Measurements from ENCODE around the gene ATP5PO.
"Not testable (repeated sequence)": the region's sequence is repeated elsewhere in the genome, so short reads cannot be mapped to it uniquely, and the experiment has no call there.

ATP5PO gene

DNA sequence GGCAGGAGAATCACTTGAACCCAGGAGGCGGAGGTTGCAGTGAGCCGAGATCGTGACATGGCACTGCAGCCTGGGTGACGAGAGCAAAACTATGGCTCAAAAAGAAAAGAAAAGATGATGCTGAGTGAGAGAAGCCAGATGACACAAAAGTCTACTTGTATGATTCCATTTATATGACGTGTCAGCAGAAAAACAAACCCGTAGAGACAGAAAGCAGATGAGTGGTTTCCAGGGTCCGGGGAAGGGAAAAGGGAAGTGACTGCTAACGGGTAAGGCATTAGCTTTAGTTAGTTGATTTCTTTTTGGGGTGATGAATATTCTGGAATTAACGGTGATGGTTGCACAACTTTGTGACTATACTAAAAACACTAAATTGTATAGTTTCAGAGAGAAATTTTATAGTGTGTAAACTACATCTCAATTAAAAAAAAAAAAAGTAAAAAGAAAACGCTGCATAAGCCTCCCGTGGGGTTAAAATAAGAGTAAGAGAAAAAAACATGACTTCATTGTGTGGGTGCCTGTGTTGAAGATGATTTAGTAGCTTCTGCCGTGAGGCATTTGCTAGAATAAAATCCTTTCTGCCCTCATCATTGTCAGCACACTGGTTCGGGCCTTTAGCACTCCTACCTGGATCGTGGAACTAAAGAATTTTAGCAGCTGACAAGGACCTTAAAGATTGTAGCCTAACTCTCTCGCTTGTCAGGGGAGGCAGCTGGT, 24.7 kb upstream of the ATP5PO start:
- no peak for DNase-seq

DNA sequence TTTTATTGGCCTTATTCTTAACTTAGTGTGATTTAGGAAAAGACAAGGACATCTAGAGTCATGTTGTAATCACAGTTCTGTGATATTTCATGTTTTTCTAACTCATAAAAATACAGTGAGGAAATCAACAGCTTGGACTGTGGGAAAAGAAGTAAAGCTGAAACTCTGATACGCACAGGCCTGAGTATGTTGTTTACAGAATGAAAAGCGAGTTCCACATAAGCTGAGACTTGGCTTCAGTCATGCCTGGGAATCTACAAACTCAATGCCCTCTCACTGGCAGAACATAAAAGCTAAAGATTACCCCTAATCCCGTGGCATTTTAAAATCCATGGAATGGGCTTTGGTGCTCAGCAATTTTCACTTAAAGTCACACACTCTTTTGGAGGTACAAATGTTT, 23.6 kb upstream of the ATP5PO start:
- DNase-seq = no peak

DNA sequence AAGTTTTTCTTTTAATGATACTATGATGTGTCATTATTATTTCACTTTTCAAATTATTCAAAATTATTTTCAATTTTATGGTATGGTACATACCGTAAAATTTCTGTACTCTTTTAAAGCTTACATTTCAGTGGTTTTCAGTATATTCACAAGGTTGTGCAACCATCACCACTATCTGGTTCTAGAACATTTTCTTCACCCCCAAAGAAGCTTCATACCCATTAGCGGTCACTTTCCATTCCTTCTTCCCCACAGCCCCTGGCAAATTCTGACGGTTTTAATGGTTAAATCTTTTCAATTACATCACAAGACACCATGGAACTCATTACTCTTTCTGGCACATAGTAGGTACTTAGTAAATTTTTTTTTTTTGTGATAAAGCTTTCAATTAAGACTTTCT, 22.8 kb upstream of the ATP5PO start:
- no peak for DNase-seq

DNA sequence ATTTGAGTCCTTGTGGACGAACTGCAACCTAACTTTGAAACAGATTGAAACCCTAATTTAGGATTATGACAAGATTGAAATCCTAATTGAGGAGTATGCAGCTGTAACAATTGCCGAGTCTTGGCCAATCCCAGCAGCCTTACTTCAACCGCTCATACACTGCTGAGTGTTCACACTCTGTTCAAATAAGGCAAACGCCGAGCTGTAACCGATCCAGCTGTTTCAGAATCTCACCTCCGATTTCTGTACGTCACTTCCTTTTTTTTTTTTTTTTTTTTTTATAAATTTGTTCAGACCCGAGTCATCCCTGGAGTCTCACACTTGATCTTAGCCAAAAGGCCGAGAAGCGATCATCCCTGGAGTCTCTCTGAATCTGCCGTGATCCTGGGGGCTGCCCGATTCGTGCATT, 22.3 kb upstream of the ATP5PO start:
- DNase-seq = no peak

DNA sequence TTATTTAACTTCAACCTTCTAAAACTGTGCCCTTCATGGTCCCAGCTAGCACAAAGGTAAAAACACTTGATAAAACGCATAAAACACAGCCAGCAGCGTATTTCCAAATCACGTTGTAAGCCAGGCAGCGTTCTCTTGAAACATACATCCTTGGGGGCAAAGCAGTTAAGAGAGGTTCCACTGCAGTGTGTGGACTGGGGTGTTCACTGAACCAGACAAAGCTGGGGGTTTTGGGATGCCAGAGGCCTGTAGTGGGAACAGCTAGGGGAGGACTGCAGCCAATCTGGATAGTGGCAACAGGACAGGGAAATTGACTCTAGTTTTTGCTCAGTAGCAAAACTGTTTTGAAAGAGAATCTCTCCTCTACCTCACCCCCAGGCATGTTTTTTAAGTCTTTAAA, 21.5 kb upstream of the ATP5PO start:
- no peak for DNase-seq

DNA sequence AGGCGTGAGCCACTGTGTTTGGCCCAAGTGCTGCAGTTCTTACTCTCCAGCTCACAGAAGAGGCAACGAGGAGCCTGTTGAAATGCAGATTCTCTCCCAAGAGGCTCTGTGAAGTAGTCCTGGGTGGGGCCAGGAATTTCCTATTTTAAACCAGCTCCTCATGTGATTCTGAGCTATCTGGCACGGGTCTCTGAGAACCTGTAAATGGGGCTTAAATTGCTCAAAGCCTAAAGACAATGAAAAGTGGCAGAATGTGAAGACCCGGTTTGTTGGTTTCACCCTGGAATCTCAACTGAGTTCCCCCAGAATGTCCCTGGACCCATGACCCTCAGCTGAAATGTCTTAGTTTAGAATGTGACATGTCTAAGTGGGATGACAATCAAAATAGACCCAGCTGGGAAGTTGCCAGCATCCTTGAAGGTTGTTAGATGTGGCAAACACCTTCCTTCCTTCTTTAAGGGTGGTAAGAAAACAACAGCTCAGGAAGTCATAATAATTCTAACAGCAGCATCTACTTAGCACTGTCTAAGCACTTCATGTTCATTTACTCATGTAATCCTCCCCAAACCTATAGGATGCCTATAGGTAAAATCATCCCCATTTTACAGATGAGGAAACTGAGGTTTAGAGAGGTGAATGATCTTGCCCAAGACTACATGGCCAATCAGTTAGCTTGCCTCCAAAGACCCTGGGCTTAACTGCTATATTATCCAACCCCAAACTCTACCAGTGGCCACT, 20.9 kb upstream of the ATP5PO start:
- DNase-seq = no peak

DNA sequence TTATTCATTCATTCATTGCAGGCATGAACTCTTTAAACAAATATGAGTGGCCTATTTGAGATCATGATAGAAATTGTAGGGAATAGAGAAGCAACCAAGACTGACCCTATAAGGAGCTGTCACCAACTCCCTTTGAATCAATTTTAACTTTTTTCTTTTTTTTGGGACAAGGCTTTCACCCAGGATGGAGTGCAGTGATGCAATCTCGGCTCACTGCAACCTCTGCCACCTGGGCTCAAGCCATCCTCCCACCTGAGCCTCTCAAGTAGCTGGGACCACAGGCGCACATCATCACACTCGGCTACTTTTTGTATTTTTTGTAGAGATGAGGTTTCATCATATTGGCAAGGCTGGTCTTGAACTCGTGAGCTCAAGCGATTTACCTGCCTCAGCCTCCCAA, 17.1 kb upstream of the ATP5PO start:
- no peak for DNase-seq

DNA sequence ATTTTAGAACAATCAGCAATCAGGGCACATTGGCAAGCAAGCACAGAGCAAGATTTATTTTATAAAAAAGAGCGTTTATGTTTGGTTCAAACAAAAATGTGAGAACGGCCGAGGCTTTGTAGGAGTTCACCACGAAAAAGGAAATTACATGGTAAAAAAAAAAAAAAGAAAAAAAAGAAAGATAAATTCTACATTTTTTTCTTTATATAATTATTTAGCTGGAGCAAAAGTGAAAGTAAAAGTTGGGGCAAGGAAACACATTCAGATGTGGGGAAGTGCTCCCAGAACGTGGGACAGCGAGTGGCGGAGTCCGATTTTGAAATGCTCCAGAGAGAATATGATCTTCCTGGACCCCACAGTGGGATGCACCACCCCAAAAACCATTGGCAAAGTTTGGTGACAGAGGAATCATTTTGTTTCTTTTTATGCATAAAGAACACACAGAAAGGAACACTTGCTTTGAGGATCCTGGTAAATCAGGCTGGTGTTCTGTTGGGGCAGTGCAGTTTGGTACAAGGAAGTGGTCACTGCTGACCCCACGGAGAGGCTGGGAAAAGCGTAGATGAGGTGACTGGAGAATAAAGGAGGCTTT, 16.3 kb upstream of the ATP5PO start:
- no peak for DNase-seq

DNA sequence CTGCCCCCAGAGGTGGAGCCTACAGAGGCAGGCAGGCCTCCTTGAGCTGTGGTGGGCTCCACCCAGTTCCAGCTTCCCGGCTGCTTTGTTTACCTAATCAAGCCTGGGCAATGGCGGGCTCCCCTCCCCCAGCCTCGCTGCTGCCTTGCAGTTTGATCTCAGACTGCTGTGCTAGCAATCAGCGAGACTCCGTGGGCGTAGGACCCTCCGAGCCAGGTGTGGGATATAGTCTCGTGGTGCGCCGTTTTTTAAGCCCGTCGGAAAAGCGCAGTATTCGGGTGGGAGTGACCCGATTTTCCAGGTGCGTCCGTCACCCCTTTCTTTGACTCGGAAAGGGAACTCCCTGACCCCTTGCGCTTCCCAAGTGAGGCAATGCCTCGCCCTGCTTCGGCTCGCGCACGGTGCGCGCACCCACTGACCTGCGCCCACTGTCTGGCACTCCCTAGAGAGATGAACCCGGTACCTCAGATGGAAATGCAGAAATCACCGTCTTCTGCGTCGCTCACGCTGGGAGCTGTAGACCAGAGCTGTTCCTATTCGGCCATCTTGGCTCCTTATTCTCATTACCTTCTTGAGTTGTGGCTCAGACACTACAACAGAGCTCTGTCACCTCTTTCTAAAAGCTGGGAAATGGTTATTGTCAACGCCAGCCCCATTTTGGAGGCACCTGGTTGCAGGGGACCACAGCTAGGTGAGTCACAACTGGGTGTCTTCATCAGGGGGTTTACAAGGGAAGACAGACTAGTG, 15.6 kb upstream of the ATP5PO start:
- not testable (repeated sequence) for DNase-seq

DNA sequence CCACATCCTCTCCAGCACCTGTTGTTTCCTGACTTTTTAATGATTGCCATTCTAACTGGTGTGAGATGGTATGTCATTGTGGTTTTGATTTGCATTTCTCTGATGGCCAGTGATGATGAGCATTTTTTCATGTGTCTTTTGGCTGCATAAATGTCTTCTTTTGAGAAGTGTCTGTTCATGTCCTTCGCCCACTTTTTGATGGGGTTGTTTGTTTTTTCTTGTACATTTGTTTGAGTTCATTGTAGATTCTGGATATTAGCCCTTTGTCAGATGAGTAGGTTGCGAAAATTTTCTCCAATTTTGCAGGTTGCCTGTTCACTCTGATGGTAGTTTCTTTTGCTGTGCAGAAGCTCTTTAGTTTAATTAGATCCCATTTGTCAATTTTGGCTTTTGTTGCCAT, 10.6 kb upstream of the ATP5PO start:
- DNase-seq = not testable (repeated sequence)

DNA sequence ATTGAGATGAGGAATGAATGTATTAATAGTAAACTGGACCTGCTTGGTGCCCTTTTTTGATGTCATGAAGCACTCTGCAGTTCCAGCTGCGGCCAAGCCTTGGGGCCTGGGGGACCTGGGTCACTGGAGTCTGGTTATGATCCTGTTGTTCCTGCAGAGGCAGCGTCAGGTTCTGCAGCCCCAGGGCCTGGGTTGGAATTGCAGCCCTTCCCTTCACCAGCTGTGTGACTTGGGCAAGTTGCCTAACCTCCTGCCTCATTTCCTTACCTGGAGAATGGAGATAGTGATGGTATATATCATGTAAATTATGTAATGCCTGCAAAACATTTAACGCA, 9.1 kb upstream of the ATP5PO start:
- no peak for DNase-seq

DNA sequence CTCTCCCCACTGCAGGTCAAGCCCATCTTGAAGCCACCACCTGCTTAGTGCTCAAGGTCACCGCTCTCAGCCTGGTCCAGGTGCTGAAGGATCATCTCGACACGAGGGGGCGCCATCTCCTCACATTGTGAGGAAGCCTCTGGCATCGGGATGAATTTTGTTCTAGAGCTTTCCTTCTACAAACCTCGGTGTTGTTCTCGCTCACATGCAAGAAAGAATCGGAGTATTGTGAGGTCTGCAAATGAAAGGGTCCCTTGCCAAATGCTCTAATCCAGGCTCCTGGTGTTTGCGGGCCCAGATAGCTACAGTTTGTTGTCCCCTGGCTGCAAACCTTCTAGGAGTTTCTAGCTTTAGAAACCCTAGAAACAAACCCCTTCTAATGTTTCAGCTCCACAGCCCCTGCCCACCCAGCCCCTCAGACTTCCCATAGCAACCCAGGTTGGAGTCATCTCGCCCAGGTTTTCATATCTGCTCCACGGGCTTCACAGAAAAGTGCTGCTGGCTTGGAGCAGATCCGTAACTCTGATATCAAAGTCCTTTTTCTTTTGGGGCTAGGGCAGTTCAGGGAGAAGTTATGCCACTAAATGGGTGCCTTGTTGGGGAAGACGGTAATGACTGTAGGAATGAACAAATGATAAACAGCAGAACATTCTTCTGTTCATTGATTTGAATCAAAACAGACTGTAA, 8.6 kb upstream of the ATP5PO start:
- DNase-seq = peak; percentile 13

DNA sequence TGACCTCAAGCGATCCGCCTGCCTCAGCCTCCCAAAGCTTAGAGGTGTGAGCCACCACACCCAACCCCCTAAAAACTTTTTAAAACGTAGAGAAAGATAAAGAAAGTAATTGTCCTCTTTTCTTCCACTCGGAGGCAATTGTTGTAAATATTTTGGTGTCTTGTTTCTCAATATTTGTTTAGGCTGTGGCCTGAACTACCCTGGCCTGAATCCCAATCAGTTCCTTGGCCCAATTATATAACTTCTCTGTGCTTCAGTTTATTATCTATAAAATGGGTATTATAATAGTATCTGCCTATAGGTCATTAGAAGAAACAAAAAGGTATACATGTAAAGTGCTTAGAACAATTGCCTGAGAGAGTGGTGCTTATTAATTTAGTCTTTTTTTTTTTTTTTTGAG, 1.8 kb upstream of the ATP5PO start:
- DNase-seq = no peak

DNA sequence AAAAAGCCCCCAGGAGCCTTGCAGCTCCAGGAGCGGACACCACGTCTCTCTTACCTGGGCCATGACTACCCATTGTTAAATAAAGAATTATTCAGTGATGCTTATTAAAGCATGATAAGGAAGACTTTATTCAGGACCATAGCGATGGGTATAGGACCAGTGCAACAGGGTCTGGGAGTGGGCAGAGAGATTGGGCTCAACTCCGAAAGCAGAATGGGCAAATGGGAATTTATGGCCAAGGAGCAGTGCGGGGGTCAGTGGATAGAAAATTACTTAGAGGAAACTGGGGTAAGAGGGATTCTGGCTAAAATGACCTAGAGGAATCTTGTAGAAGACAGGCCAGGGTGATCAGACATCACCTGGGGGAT, 580 bp upstream of the ATP5PO start:
- no peak for DNase-seq

DNA sequence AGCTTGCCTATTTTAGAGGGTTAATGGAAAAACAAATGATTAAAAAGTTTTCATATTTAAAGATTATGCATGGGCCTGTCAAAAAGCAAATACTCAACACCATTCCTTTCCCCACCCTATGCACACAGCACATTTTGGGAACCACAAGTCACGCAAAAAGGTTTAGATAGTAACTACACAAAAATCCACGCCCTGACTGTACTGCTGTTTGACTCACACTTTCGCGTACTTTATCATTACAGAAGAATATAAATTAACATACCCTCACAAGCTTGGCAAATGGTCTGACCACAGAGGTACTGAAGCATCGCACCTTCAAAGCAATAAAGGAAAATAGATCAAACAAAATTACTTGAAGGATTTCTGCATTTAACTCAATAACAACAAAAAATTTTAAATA, 1.4 kb downstream of the ATP5PO start:
- no peak for DNase-seq

DNA sequence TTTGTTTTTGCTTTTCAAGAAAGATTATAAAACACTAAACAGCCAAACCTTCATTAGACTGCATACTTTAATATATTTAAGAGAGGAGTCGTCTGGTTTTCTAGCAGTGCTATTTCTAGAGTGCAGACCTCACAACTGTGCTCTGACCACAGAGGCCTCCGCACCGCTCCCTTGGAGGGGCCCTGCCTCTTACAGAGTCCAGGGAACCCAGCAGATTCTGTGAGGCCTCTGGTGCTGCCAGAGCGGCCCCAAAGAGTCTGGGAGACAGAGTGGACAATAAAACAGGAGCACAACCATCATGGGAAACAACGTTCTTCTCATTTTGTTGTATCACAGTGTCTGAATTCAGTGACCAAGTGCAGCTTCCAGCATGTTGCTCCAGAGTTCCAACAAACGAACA, 5.8 kb downstream of the ATP5PO start:
- no peak for DNase-seq

DNA sequence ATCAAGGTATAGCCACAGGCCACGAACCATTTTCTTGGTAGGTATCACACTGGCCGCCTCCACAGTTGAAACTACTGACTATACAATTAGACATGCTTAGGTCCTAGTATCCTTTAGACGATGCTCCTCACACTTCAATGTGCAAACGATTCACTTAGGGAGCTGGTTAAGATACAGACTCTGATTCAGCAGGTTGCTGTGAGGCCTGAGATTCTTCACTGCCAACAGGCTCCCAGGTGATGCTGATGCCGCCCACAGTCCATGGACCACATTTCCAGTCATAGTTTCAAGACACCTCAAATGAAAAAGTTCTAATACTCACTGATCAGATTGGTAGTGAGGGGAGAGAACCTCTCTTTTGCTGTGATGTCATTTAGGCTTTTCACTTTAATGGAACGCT, 6.8 kb downstream of the ATP5PO start:
- DNase-seq = no peak

DNA sequence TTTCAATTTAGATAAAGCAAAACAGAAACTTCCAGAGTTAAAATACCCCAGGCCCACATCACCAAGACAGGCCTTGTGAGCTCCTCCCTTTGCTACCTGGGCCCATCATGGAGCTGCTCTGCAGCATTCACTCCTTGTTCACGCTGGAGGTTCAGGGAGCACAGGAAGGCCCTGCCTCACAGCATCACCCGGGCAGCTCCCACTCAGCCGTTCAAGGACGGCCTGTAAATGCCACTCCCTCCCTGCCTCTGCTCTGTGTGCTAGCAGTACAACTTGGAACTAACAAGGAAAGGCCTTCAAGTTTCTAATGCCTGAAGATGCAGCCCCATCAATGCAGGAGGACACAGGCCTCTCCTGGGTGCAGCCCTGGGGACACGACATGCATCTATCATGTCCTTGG, 11.6 kb downstream of the ATP5PO start:
- DNase-seq = no peak

DNA sequence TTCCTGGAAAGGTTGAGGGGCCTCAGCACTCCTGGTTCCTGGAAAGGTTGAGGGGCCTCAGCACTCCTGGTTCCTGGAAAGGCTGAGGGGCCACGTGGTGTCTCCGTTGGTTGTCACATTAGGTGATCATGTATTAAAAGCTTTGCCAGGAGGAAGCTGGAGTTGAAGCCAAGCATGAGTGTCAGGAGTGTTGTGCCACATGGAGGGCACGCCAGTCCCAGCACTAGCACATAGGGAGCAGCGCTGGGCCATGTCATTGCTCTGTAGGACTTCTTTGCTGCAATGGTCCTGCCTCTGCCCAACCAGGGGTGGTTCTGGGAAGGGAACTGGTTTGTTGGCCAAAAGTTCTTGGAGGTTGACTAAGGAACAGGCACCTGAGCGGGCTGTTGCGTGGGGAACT, 13.3 kb downstream of the ATP5PO start:
- no peak for DNase-seq

DNA sequence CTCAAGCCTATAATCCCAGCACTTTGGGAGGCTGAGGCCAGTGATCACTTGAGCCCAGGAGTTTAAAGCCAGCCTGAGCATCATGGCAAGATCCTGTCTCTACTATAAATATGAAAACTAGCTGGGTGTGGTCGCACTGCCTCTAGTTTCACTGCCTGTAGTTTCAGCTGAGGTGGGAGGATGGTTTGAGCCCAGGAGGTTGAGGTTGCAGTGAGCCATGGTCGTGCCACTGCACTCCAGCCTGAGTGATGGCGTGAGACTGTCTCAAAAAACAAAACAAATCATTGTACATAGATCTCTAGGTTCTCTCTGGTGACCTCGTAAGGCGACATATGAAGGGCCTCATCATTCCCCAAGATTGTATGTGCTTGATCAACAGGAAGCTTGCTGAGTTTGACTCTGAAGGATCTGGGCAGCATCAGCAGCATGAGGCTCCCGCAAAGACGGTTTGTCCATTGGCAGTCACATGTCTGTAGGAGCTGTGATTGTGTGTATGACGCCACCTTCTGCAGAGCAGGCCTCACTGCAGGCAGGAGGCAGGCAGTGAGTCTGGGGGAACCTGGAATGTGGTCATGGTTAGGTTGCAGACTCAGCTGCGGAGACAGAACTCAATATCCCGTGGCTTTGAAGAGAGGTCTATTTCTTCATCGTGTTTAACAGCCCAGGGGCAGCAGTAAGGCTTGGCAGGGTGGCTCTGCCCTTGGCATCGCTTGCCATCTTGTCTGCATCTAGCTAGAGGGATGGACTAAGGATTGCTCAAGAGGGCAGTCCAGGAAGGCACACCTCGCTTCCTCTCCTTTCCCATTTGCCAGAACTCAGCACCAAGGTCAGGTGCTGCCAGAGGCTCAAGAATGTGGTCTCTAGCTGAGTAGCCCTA, 14.0 kb downstream of the ATP5PO start:
- no peak for DNase-seq

DNA sequence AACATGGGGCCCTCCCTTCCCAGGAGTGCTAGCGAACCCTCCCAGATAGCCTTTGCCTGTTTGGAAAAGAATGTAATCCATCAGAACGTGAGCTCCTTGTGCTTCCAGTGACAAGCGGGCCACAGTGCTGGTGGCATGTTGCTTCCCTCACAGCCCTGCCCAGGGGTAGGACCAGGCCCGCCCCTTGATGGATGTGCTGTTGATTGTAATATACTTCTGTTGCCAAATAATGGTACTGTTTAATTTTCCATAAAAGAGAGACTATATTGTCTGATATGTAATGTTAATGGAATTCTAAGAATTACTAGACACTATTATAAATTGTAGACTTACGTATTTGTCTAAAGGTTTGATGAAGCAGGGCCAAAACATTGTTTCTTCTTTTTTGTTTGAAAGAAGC, 16.4 kb downstream of the ATP5PO start:
- DNase-seq = no peak

DNA sequence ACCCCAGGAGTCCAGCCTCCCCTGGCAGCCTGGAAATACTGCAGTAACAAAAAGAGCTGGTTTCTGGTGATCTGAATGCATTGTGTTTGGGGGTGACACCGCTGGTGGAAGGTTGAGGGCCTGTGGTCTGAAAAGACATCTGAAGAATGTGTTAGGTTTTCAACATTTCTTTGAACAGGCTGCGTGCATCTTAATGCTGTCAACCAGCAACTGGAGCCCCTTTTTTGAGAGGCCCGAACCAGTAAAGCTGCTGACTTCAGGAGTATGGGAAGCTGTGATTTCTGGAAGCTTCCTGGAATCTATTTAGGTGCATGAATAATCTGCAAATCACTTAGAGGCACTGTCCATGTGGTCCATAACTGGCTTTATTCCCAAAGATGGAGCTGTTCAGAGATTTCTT, 17.0 kb downstream of the ATP5PO start:
- no peak for DNase-seq

All from NCI-H2081 treated with DMSO at 0.1 percent for 48 hours (cell line).